ENCODE data around the gene GRM5.

GRM5 gene

DNA sequence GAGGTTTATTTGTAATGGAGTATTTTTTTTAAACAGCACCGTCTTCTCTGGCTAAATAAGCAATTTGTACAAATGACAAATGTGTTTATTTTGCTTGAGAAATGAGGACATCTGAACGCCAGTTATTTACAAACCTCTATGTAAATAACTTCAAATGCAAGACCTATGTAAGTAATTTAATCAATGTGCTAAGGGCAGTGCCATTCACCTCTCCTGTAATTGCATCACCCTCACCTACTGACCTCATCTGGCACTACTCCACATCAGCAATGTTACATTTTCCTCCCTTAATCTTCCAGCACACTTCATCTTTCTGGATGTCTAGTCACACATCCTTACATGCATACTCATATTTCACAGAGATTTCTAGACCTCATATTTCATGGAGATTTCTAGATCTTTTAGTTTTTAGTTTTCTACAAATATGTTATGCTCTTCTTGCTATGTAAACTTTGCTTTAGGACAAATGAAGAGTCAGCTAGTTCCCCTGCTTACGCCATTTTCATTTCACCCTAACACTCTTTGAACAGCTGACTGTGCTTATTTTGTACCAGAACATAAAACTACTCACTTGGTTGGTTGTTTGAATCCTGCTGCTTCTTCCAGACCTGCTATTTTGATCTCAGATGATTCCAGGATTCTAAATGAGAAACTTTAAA is 238.6 kb downstream of the GRM5 start:
- DNase-seq, result no peak

DNA sequence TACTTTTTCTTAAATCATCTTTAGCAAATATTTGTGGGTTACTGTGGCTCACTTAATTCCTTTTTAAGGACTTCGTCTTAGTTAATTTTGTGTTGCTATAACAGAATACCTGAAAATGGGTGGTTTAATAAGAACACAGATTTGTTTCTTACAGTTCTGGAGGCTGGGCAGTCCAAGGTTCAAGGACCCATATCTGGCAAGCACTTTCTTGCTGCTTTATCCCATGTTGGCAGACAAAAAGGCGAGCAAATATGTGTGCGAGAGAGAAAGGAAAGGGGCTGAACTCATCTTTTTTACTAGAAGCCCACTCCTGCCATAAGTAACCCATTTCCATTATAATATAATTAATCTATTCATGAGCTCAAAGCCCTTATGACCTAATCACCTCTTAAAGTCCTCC is 246.2 kb downstream of the GRM5 start:
- DNase-seq, result no peak

DNA sequence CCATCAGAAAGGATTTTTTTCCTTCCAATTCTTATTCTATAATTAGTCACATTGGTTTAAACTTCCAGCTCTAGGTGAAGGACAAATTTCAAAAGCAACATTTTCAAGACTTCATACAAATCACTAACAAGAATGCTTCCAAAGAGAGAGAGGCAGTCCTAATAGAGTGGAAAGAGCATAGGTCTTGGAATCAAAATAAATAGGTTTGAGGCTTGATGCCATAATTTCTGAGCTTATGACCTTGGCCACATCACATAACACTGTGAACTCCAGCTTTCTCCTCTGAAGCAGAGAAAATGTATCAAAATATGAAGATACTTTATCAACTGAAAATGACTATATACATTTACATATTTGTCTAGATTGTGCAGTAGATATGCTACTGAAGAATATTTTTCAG is 246.8 kb downstream of the GRM5 start:
- DNase-seq, result no peak

DNA sequence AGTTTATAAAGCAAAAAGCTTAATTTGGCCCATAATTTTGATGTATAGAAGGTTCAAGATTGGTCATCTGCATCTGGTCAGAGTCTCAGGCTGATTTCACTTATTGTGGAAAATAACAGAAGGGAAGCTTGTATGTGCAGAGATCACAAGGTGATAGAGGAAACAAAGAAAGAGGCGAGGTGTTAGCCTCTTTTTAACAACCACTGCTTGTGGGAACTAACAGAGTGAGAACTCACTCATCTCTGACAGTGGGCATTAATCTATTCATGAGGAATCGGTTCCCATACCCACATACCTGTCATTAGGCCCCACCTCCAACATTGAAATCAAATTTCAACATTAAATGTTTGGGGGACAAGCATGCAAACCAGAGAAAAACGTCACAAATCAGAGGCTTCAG is 250.3 kb downstream of the GRM5 start:
- DNase-seq, result no peak

DNA sequence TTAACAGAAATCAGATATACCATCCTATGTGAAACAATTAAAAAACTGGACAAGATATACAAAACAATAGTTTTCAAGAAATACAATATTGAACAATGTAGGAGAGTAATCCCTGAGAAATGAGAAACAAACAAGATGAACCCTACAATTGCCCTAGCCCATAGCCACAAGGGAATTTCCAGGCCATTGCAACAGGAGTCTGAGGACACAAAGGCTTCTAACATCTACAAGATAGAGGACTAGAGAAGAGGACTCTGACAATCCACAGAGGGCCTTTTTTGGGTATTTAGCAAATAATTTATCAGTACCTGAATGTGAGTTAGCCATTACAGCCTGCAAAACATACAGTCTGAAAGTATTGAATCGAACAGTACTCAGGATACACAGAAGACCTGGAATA is 251.7 kb downstream of the GRM5 start:
- DNase-seq, result no peak

DNA sequence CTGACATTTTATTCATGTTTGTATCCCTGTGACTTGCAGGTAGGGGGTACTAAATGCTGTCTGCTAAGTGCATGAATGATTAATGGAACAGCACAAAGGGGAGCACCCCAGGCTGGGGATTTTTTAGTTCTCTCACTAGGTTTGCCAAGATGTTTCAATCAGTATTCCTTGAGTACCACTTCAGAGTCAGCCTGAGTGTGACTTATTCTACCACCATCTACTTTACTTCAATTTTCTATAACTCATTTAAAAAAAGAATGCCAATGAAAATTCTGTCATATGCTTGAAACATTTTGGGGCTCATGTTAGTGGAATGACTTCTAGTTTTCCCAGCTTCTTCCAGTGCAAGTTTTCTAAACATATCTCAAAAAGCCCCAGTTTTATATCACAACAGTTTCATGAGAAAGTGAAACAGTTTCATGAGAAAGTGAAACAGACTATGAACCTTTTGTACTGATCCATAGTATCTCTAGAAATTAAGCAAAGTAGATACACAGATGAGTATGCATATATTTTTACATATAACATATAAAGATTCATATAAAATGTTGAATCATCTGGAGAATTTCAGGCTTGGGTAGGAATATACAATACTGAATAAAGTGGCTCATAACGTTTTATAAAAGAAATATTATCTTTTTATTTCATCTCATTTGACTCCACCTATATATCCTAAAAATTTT is 252.4 kb downstream of the GRM5 start:
- no peak for DNase-seq

DNA sequence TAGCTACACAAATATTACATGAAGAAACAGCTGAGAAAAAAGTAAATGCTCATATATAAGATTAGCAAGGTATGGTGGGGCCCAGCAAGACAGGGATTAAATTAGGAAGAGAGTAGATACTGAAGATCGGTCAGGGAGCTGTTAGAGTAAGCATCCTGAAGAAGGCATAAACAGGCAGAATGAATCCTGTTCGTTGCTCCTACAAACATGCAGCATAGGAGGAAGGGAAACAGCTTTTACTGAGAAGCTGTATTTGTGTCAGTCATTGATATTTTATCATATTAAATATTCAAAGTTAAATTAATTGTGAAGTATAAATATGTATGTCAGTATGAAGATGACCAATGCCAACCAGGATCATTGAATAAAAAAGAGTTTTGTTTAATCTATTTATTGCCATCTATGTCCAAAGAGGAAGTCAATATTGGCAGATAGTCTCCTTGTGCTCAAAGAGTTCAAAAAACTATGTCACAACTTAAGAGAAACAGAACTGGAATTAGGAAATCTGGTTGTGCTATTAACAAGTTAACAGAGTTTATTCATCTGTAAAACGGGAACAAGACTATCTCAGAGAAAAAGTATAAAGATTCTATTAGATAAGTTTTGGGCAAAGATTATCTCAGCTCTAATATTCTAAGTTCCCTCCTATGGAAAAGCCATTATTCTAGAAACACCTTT is 255.2 kb downstream of the GRM5 start:
- DNase-seq, result no peak

DNA sequence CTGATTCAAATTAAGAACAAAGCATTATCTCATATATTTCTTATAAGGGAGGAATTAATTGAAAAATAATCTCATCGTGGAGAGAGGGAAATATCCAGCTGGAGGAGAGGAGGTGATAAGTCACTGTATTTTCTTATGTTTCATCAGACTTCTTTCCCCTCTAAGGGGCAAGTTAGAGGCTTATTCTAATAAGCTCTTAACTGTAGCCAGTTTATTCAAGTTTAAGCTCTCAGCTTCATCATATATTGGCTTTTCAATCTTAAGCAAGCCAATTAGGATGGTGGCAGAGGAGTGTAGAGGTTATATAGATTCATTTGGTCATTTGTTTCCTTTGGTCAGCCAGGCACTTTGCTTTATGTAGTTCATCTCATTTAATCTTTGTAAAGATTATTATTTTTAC is 256.7 kb downstream of the GRM5 start:
- DNase-seq, result no peak

DNA sequence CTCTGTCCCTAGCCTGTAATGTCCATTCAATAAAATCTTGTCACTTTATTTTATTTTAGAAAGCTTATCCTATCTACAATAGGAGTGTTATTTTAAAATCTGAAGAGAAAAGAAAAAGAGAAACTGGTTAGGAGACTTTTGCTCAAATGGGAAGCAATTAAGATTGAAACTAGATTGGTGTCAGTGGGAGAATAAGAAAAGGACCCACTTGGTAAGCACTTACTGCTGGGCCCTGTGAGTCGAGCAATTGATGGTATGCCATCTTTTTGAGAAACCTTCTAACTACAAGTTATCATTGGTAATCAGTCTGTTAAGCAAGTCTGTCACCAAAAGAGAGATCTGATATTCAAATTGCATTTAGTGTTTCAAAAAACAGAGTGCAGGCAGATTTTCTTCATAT is 258.4 kb downstream of the GRM5 start:
- DNase-seq, result no peak

DNA sequence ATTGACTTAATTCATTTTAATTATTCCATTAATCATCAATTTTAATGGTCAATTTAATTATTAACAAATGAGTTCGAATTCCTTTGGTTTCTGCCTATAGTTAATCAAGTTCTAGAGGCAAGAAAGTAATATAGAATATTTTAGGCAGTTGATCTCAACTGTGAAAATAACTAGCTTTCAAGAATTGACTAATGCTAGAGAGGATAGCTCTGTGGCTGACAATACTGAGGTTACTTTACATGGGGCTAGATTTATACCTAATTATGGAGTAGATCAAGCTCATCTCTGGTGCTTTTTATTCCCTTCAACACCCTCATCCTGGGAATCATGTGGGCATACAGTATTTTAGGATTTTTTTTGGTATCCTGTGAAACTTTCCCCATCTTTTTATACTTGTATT is 259.4 kb downstream of the GRM5 start:
- no peak for DNase-seq

DNA sequence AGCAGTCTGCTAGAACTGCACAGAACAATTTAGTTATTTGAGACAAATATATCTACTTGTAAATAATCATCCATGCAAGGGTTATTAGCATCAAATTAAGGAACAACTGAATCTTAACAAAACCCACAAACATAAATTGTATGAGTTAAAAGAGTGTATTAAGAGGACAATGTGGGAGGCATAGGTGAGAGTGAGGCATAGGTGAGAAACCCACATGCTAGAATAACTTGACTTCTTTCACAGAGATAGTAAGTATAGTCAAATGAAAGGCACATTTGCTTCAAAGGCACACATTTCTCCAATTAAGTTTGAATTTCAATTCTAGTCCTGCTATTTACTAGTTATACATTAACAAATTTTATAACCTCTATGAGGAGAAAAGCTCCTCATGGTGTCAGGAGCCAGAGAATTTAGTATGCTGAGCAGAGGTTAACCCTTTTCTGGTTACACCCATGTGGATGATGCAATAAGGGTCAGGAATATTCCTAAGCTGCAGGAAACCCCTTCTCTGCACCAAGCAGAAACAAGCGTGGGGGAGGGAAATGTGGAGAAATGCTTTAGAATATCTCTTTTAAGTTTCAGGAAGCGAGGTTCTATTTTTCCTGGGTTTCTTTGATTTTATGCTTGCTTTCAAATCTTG is 264.2 kb downstream of the GRM5 start:
- no peak for DNase-seq

DNA sequence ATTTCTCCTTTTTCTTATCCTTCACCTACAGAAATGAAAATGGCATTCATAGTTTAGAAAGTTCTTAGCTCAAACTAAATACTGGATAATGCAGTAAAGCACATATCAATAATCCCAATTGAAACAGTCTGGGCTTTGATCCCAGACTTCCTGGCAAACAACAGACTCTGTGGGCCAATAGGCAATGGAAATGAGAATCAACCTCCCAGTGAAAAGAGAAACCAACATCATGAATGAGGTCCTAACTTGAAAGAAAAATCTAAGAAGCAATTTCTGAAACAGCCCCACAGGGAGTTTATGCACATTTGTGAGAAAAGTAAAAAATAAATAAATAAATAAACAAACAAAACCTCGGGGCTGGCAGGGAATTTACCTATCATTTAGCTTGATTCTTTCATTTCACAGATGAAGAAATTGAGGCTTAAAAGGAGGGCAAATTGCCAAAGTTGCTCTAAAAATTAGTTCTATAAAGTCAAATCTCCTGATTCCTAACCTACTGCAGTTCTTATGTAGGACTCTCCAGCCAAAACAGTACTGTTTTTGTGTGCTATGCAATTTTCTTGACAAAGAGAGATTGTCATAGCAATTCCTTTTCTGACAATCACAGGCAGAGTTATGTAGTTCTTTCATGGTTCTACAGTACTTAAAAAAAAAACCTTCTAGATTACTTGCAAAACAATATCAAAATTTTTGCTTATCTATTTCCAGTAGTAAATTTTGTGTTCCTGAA is 265.8 kb downstream of the GRM5 start:
- no peak for DNase-seq

DNA sequence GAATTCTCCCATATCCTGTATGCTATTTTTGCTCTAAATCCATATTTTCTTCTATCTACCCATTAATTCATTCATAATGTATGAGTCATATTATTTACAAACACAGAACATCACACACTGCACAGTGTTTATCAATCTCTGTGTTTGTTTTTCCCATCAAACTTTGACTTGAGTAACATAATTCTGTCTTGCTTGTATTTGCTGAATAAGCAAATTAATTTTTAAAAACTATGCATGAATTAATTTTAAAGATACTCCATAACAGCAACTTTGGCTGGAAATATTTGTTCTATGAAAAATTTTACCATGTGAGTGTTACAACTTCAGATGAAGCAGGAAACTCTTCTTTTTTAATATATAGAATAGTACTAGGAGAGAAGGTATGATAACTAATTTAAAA is 275.6 kb downstream of the GRM5 start:
- DNase-seq, result no peak

DNA sequence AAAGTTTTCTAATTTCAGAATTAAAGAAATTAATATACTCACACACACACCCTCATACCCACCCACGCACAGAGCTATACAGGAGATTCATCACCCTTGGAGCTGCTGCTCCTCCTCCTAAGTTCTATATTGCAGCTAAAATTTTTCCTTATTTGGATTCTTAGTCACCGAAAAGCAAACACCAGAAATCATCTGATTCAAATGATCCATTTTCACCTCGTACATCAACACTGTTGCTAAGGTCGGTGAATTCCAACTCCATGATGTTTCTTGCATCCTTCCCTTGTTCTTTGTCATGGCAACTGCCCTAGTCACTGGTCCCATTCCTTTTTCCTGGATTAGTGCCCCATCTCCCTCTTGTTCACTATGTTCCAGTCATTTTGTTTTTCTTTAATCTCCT is 286.2 kb downstream of the GRM5 start:
- no peak for DNase-seq

DNA sequence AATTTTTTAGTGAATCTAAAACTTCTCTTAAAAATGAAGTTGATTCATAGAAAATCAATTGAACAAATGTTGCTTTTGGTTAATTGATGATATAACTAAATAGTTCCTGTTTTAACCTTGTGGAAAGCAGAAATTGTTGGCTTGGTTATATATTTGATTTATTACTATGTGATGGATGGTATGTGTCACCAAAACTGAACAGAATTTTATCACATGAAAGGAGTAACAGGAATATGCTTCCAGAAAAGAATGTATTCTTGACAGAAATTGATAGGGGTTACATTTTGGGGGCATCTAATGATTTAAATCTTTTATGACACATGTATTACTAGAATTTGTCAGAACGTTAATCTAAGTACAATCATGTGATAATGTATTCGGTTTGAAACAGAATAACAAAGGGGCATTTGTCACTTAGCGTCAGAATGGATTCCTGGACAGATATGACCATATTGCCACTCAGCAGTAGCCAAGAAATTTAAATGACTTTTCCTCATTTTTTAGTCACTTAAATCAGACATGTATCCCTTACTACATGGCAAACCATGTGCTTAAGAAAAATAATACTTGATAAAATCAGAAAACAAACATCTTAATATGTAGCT is 295.2 kb downstream of the GRM5 start:
- no peak for DNase-seq

DNA sequence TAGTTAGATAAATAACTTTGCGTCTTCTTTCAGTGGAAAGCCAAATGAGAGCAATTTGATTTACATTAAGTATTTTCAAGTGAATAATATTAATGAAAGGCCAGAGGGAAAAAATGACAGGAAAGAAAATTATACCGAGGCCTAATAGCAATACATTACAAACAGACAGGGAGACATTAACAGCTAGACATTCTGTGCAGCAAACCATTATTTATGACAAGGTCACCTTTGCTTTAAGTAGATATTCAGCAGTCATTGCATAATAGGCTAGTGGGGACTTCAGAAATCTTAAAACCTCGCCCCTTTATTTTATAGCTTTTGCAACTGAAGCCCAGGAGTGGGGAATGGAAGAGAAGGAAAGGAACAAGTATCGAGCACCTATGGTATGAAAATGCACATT is 321.6 kb downstream of the GRM5 start:
- DNase-seq, result no peak

DNA sequence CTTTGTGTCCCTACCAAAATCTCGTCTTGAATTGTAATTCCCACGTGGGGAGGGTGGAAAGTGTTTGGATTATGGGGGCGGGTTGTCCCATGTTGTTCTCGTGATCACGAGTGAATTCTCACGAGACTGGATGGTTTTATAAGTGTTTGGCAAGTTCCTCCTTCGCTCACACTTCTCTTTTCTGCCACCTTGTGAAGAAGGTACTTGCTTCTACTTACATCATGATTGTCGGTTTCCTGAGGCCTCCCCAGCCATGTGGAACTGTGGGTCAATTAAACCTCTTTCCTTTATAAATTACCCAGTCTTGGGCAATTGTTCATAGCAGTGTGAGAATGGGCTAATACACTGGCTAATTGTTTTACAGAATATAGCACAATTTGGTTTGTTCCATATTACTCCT is 326.3 kb downstream of the GRM5 start:
- DNase-seq, result no peak

DNA sequence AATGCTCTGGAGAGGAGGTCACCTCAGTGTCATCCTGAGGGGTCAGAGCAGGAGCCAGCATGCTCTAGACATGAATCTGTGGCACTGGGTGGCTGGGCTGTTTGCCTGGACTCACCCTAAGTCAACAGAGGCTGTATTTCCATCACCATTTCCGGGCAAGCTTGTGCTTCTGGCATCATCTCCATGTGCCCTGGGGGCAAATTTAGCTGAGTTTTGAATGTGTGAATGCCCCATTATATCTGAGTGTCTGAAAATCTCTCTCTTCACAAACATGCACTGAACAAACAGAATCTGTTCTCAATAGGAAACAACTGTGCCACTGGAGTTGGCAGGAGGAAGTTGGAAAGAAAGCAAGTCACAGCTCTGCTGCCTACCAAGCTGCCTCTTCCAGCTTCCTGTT is 356.2 kb downstream of the GRM5 start:
- DNase-seq, result no peak

DNA sequence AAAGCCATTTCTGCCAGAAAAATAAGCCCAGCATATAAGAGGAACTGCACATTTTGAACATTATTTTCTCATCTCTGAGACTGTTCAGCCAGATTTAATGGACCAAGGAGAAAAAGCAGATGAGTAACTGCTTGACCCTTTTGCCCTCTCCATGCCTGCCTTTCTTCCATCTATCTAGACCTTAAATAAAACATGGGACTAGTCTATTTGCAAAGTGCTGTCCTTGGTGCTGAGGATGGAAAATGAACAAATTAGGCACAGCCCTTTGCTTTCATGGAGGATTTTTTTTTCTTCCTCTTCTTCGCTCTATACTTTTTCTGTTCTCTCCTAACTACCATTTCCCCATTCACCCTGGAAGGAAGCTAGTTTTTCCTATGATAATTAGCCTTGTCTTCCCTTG is 361.3 kb downstream of the GRM5 start:
- no peak for DNase-seq

DNA sequence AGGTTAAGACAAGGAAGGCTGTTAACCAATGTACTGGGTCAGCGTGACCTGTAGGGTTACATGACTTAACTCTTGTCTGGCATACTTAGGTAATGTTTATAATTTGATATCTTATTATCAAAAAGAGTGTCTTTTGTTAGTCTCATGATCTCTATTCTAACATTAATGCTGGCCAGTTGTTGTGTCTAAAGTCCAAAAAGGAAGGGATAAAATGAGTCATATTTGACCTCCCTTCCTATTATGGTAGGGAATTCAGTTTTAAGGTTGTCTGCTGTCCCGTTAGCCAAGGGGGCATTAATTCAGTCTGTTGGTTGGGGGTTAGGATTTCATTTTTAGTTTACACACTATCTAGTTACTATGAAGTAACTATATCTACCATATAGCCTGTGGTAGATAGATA is 364.0 kb downstream of the GRM5 start:
- no peak for DNase-seq

DNA sequence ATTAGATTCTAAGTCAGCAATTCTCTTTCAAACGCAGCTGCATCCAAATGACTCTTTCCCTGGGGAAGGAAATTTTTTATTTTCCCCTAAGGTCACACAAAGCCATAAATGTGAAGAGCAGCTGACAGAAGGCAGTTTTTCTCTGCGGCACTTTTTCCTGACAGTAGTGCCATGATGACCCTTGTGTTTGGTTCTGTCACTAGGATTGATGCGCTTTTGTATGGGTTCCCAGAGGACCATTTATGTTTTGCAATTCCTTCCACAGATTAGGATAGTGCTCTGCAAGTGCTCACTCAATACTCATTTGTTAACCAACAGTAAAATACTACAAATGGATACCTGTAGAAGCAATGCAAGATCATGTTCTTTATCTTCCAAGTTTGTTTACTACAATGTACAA is 368.6 kb downstream of the GRM5 start:
- no peak for DNase-seq

DNA sequence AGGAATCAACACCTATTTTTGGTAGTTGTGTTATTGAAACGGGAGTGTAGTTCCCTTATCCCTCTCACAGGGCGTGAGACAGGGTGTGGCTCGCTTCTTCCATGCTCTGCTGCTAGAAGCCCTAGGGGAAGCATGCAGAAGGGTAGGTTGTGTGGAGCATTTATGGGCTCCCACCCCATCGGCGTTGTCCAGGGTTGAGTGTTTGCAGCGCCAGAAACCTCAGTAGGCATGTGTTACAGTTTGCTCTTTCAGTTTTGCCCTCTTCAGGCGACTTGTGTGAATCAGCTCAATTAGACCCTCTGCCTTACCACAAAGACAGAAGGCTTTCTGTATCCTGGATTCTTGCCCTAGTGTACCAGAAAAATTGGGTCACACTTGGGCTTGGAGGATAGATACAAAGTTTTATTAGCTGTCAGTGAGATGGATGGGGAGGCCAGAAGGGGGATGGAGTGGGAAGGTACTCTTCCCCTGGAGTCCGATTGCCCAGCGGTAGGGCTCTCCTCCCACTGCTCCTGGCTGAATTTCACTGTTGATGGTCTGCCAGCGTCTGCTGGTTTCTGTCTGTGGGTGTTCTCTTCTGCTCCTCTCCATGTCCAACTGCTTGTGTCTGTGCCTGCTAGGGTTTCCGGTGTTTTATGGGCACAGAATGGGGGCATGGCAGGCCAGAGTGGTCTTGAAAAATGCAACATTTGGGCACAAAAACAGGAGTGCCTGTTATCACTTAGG is 369.9 kb downstream of the GRM5 start:
- no peak for DNase-seq

All from GOT3 (cell line).